ENCODE data around the gene IFFO2.

DNA sequence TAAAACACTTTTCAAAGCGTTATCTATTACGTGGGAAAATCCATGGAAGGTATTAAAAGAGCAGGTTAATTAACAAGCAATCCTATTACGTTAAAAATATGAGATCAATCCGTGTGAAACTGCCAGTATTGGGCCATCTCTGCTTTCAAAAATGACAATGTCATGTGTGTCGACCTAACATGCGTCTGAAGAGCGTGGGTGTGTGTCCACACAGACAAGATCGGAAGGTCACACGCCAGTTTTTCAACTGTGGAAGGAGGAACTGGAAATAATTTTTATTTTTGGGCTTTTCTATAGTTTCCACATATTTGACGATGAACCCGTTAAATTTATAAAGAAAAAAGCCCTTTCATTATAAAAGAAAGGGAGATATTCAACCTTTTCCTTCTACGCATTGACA lies 36.5 kb downstream of the IFFO2 start:
- TF ChIP-seq, protein P1, sequence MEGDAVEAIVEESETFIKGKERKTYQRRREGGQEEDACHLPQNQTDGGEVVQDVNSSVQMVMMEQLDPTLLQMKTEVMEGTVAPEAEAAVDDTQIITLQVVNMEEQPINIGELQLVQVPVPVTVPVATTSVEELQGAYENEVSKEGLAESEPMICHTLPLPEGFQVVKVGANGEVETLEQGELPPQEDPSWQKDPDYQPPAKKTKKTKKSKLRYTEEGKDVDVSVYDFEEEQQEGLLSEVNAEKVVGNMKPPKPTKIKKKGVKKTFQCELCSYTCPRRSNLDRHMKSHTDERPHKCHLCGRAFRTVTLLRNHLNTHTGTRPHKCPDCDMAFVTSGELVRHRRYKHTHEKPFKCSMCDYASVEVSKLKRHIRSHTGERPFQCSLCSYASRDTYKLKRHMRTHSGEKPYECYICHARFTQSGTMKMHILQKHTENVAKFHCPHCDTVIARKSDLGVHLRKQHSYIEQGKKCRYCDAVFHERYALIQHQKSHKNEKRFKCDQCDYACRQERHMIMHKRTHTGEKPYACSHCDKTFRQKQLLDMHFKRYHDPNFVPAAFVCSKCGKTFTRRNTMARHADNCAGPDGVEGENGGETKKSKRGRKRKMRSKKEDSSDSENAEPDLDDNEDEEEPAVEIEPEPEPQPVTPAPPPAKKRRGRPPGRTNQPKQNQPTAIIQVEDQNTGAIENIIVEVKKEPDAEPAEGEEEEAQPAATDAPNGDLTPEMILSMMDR (IDR thresholded peaks at IDR 0.05; ENCODE audit: low read depth, low read length, poor library complexity, severe bottlenecking) = no peak
- no peak for TF ChIP-seq EZH2phosphoT487 (IDR thresholded peaks at IDR 0.05; ENCODE audit: borderline replicate concordance, low read length)

Measured in DOHH2 (cell line).